Measurements from ENCODE around the gene OR2A42.
"Not testable (repeated sequence)": the region's sequence is repeated elsewhere in the genome, so short reads cannot be mapped to it uniquely, and the experiment has no call there.

- not testable (repeated sequence) for TF ChIP-seq CTCF, POLR2A (IDR thresholded peaks at IDR 0.05)
Observed at GRCh38 chr7:144281981-144282380, 42.6 kb upstream of the OR2A42 start.
